Activated CD4-positive, alpha-beta memory T cell treated with anti-CD3 and anti-CD28 coated beads, Interleukin-2, amount 10 ng/mL, durations not matched to agents 7 days and 5 days (primary cell): ENCODE data around the gene RPS27L. TPM values are rescaled to one million over a fixed set of nuclear protein-coding genes. Genes with fewer than 3 reads are reported as not detected.
"Not testable (repeated sequence)": the region's sequence is repeated elsewhere in the genome, so short reads cannot be mapped to it uniquely, and the experiment has no call there.

Experiments
- CTCF ChIA-PET: fragments of 350-600 bp; sonication (Branson Sonifier 250); formaldehyde crosslinking; loops from one replicate; lab custom pipeline; 2021; ENCODE audit warnings: antibody characterized with exemption, inconsistent platforms; lab: Charles Lee
- POLR2A ChIA-PET: fragments of 350-600 bp; sonication (Branson Sonifier 250); formaldehyde crosslinking; loops from one replicate; lab custom pipeline; 2021; ENCODE audit warnings: antibody characterized with exemption; lab: Charles Lee
- DNase-seq: peaks from one replicate; pipeline ENCODE4 v3.0.0-alpha.2; 2020
- H3K27ac Mint-ChIP-seq: one replicate; pipeline ENCODE4 v1.8.0; 2021; ENCODE audit warnings: mild to moderate bottlenecking, mixed read lengths
- H3K27me3 Mint-ChIP-seq: one replicate; pipeline ENCODE4 v1.8.0; 2021; ENCODE audit warnings: mixed read lengths
- H3K36me3 Mint-ChIP-seq: one replicate; pipeline ENCODE4 v1.8.0; 2021; ENCODE audit warnings: low read depth, mixed read lengths
- H3K4me1 Mint-ChIP-seq: one replicate; pipeline ENCODE4 v1.8.0; 2021; ENCODE audit warnings: mixed read lengths
- H3K4me3 Mint-ChIP-seq: one replicate; pipeline ENCODE4 v1.8.0; 2021; ENCODE audit warnings: mild to moderate bottlenecking, mixed read lengths
- H3K9me3 Mint-ChIP-seq: one replicate; pipeline ENCODE4 v1.8.0; 2021; ENCODE audit warnings: mixed read lengths
- total RNA-seq, 2 experiments: library from RNA; stranded (reverse); gene quantifications; one replicate each; pipeline ENCODE4 v1.2.3, GENCODE V29; 2021

The RPS27L gene
- total RNA-seq, 2 experiments from 2014 or later = 171 to 173 TPM

- ChIA-PET CTCF (no interaction called here), POLR2A (interaction anchor here (0.6 kb wide), 1 partner anchor 170 kb away, joined by 3 read pairs; no protein-coding TSS in a partner anchor)
- Mint-ChIP-seq H3K27ac (no peak overlapping the region), H3K9me3 (no peaks in the 10 kb centered on the region), H3K4me3 (no peak overlapping the region), H3K27me3 (peaks cover 15% of the 10 kb centered on the region), H3K4me1 (no peaks in the 10 kb centered on the region), H3K36me3 (no peaks in the 10 kb centered on the region)
- no peak for DNase-seq
Measured at GRCh38 chr15:63107895-63108546, 49.3 kb downstream of the RPS27L start.

- H3K36me3 Mint-ChIP-seq, H3K4me3 Mint-ChIP-seq, POLR2A ChIA-PET, H3K9me3 Mint-ChIP-seq, H3K27ac Mint-ChIP-seq, H3K4me1 Mint-ChIP-seq, DNase-seq: not testable (repeated sequence)
- peaks cover 18% of the 10 kb centered on the region for H3K27me3 Mint-ChIP-seq
- CTCF ChIA-PET = interaction anchor here (1.5 kb wide), 1 partner anchor 10 kb away, joined by 3 read pairs; no protein-coding TSS in a partner anchor
Measured at GRCh38 chr15:63105354-63105753, 51.9 kb downstream of the RPS27L start.

DNA sequence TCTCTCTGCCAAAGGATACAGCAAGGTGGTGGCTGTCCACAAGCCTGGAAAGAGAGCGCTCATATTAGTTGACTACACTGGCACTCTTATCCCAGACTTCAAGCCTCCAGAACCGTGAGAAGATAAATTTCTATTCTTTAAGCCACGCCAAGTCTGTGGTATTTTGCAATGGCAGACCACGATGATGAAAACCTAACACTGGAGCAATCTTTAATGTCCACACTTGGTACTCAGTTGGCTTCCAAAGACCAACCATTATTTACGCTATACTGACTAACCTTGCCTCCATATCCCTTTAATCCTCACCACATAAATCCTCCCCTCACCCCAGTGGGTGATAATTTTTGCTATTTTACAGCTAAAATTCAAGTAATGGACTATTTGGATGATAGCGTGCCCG, 52.5 kb downstream of the RPS27L start:
- peaks cover 18% of the 10 kb centered on the region for H3K27me3 Mint-ChIP-seq
- DNase-seq = no peak
- H3K4me3 Mint-ChIP-seq = no peak overlapping the region
- ChIA-PET CTCF (interaction anchor here (1.5 kb wide), 1 partner anchor 10 kb away, joined by 3 read pairs; no protein-coding TSS in a partner anchor), POLR2A (no interaction called here)
- no peaks in the 10 kb centered on the region for H3K4me1 Mint-ChIP-seq
- H3K9me3 Mint-ChIP-seq = no peaks in the 10 kb centered on the region
- H3K36me3 Mint-ChIP-seq = no peaks in the 10 kb centered on the region
- H3K27ac Mint-ChIP-seq = no peak overlapping the region

DNA sequence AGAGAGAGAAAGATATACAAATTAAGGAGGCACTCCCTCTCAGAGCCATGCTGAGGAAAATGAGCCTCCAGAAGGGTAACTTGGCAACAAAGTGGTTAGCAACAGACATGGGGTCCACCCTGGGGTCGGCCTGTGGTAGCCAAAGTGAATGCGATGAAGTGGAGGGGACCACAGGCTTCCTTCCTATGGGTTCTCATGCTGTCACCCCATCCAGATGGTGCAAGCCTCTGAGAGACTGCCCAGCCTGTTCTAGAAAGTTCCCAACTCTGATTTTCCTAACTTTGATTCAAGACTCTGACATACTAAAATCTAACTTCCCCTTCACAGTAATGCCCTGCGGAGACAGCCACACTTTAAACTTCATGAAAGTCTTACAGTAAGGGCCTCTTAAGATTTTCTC, 53.9 kb downstream of the RPS27L start:
- POLR2A ChIA-PET = no interaction called here

GRCh38 chr15:63099581-63099980, 57.7 kb downstream of the RPS27L start:
- POLR2A ChIA-PET, CTCF ChIA-PET: not testable (repeated sequence)

More for the DNA sequence above, 53.9 kb downstream of the RPS27L start:
- Mint-ChIP-seq H3K9me3 (no peaks in the 10 kb centered on the region), H3K4me3 (no peak overlapping the region), H3K36me3 (no peaks in the 10 kb centered on the region), H3K27me3 (peaks cover 13% of the 10 kb centered on the region), H3K4me1 (no peaks in the 10 kb centered on the region), H3K27ac (no peak overlapping the region)
- CTCF ChIA-PET = interaction anchor here (1.1 kb wide), 1 partner anchor 10 kb away, joined by 3 read pairs; no protein-coding TSS in a partner anchor
- no peak for DNase-seq

GRCh38 chr15:63098901-63099300, 58.4 kb downstream of the RPS27L start:
- H3K27me3 Mint-ChIP-seq, POLR2A ChIA-PET, H3K4me3 Mint-ChIP-seq, DNase-seq, H3K36me3 Mint-ChIP-seq, H3K9me3 Mint-ChIP-seq, CTCF ChIA-PET, H3K27ac Mint-ChIP-seq: not testable (repeated sequence)
- H3K4me1 Mint-ChIP-seq = peaks cover 11% of the 10 kb centered on the region

More at GRCh38 chr15:63099581-63099980, 57.7 kb downstream of the RPS27L start:
- not testable (repeated sequence) for H3K36me3 Mint-ChIP-seq, DNase-seq, H3K9me3 Mint-ChIP-seq, H3K27ac Mint-ChIP-seq, H3K4me3 Mint-ChIP-seq, H3K27me3 Mint-ChIP-seq
- H3K4me1 Mint-ChIP-seq = peaks cover 11% of the 10 kb centered on the region

Other genes with a start within 250 kb of the RPS27L start
- gene TPM1, start 114.7 kb downstream of the RPS27L start, total RNA-seq = 1 to 10 TPM; 4.8 to 6.2 TPM
- 10 to 100 TPM; 12.7 to 14.0 TPM for gene LACTB, start 35.6 kb downstream of the RPS27L start, total RNA-seq
- 100 to 1,000 TPM; 133 to 139 TPM for gene RAB8B, start 32.1 kb upstream of the RPS27L start, total RNA-seq
- gene APH1B, start 120.1 kb upstream of the RPS27L start, total RNA-seq = 10 to 100 TPM; 10.1 to 10.6 TPM
- gene CA12, start 224.4 kb upstream of the RPS27L start, total RNA-seq = under 1 TPM in 1 of 2 experiments, not detected in 1; 0.20 TPM